ENCODE measurements around the gene KIF26A. TPM values are rescaled to one million over a fixed set of nuclear protein-coding genes. Genes with fewer than 3 reads are reported as not detected.

KIF26A gene
- total and polyA plus RNA-seq, 2 experiments from 2014 or later, result 5.6 to 103 TPM

DNA sequence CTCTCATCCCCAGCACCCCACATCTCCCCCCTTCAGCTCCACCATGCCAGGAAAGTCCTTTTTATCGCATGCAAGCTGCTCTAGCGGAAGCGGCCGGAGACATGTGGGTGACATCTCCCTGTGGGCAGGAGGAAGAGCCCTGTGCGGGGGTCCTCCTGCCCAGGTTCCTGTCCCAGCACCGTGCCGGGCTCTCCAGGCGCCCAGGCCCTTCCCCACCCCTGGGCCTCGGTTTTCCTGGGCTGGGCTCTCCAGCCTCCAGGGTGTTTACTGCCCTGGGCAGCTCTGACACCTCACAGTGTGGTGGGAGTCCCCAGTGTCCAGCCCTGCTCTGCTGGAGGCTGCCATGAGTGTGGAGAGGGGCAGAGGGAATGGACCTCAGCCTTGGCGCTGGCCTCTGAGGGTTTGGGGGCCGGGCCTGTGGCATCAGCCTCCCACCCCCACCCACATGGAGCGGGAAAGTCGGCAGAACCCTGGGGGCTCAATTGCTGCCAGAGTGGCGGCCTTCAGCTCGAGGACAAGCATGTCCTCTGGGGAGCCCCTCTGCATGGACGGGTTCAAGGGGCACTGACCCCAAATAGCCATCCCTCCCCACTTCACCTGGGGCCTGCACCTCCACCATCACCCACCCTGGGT is 36.0 kb upstream of the KIF26A start (continued):
- TF ChIP-seq EZH2 (IDR thresholded peaks at IDR 0.05; ENCODE audit: low read depth, unreplicated experiment) (no peak), NANOG (IDR thresholded peaks at IDR 0.05; ENCODE audit: borderline replicate concordance) (no peak), ZNF114 (CRISPR knock-in tag; IDR thresholded peaks at IDR 0.05) (no peak), POLR2AphosphoS5 (IDR thresholded peaks at IDR 0.05; ENCODE audit: low read depth) (no peak), EZH2phosphoT487 (IDR thresholded peaks at IDR 0.05; ENCODE audit: unreplicated experiment) (no peak)

DNA sequence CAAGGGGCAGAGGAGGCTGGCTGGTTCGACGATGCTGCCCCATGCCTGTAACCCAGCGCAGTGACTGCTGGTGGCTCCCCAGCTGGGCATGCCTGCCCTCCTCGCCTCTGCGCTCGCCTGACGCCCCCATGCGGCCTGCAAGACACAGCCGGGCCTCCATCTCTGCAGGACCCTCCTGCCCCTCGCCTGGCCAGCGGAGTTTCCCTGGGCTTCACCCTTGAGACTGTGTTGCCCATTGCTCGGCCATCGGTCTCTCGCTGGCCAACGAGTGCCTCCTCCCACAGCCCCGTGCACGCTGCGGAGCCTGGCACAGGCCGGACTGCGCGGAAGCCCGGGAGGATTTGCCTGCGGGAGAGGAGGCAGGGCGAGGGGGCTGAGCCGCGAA is 35.3 kb upstream of the KIF26A start:
- Mint-ChIP-seq H3K27me3 (ENCODE audit: insufficient read depth, low read depth, poor library complexity) (peaks cover 5% of the 10 kb centered on the region), H3K4me3 (no peak overlapping the region), H3K9me3 (no peaks in the 10 kb centered on the region), H3K36me3 (ENCODE audit: low read depth) (no peaks in the 10 kb centered on the region), H3K27ac (no peak overlapping the region), H3K4me1 (no peaks in the 10 kb centered on the region; the same call in 2 of the 3 replicates)
- ATAC-seq (peak; percentile 51), DNase-seq (ENCODE audit: low spot score) (peak; percentile 52)
- H3K4me1 ChIP-seq (ENCODE audit: insufficient read depth), result no peaks in the 10 kb centered on the region
- no peaks in the 10 kb centered on the region for H4K20me1 ChIP-seq (replicated peaks; ENCODE audit: insufficient read depth)
- no peak overlapping the region for H3K27ac ChIP-seq (ENCODE audit: low read depth)
- no peak overlapping the region for H3K4me3 ChIP-seq
- H3K9me2 ChIP-seq (ENCODE audit: insufficient read depth), result no peaks in the 10 kb centered on the region
- no peaks in the 10 kb centered on the region for H3K27me3 ChIP-seq (ENCODE audit: insufficient read depth)
- no peaks in the 10 kb centered on the region for H3F3A ChIP-seq (replicated peaks; ENCODE audit: low read depth)
- no peak overlapping the region for H3K4me2 ChIP-seq
- peak in 1 of 2 experiments; percentile 53; a peak in 3 of 4 replicates for TF ChIP-seq CTCF (conservative IDR thresholded peaks at IDR 0.05; ENCODE audit: low read depth in 2 of 2)
- TF ChIP-seq REST (IDR thresholded peaks at IDR 0.05; ENCODE audit: unreplicated experiment), result no peak
- no peak for TF ChIP-seq ZNF331 (CRISPR knock-in tag; IDR thresholded peaks at IDR 0.05; ENCODE audit: low read depth)
- no peak for TF ChIP-seq JUNB (IDR thresholded peaks at IDR 0.05; ENCODE audit: unreplicated experiment)
- H3K36me3 ChIP-seq (ENCODE audit: insufficient read depth), result no peaks in the 10 kb centered on the region
- no peak overlapping the region for H2AFZ ChIP-seq
- no peaks in the 10 kb centered on the region for H3K79me2 ChIP-seq (replicated peaks; ENCODE audit: insufficient read depth)
